Neural cell (in vitro differentiated cells): Measurements from ENCODE around the gene TLN1. TPM values are rescaled to one million over a fixed set of nuclear protein-coding genes. Genes with fewer than 3 reads are reported as not detected.

Source experiments
- H2AFZ ChIP-seq: fragments of 200-600, 300-800 bp; sonication (generic), shearing (Covaris generic); 2 replicates; pipeline ENCODE4 v1.6.0; 2014; ENCODE audit warnings: low read depth, mild to moderate bottlenecking, antibody characterized with exemption, low read length, moderate library complexity
- H3F3A ChIP-seq: fragments of 200-600 bp; shearing (Covaris generic); 2 replicates; pipeline ENCODE4 v1.6.1; 2016; ENCODE audit warnings: mild to moderate bottlenecking, moderate library complexity, mixed read lengths, antibody characterized with exemption, low read length; ENCODE audit not compliant: insufficient read depth, poor library complexity, severe bottlenecking
- H3K27ac ChIP-seq: fragments of 200-600, 300-800 bp; sonication (generic), shearing (Covaris generic); 2 replicates; pipeline ENCODE4 v1.5.1; 2014; ENCODE audit warnings: mild to moderate bottlenecking, low read length, moderate library complexity
- H3K27me3 ChIP-seq: fragments of 300-800, 200-600 bp; sonication (generic), shearing (Covaris generic); 2 replicates; pipeline ENCODE4 v1.6.0; 2014; ENCODE audit warnings: mild to moderate bottlenecking, low read depth, low read length, moderate library complexity; ENCODE audit not compliant: insufficient read depth
- H3K36me3 ChIP-seq: fragments of 300-800, 200-600 bp; sonication (generic), shearing (Covaris generic); 2 replicates; pipeline ENCODE4 v1.5.1; 2014; ENCODE audit warnings: mild to moderate bottlenecking, antibody characterized with exemption, low read length, moderate library complexity; ENCODE audit not compliant: insufficient read depth
- H3K4me2 ChIP-seq: fragments of 300-800, 200-600 bp; sonication (generic), shearing (Covaris generic); 2 replicates; pipeline ENCODE4 v1.6.0; 2014; ENCODE audit warnings: mild to moderate bottlenecking, low read length
- H3K4me3 ChIP-seq: fragments of 300-800, 200-600 bp; sonication (generic), shearing (Covaris generic); 2 replicates; pipeline ENCODE4 v1.5.1; 2014; ENCODE audit warnings: mild to moderate bottlenecking, low read length, moderate library complexity
- H3K79me2 ChIP-seq: fragments of 200-600 bp; shearing (Covaris generic); replicated peaks from 2 replicates; pipeline ENCODE4 v1.6.0; 2014; ENCODE audit warnings: mild to moderate bottlenecking, low read length, moderate library complexity; ENCODE audit not compliant: insufficient read depth
- H3K9ac ChIP-seq: fragments of 300-800, 200-600 bp; sonication (generic), shearing (Covaris generic); 2 replicates; pipeline ENCODE4 v1.6.1; 2016; ENCODE audit warnings: mild to moderate bottlenecking, low read length, mixed read lengths
- H3K9me2 ChIP-seq: fragments of 200-600 bp; shearing (Covaris generic); 2 replicates; pipeline ENCODE4 v1.6.1; 2016; ENCODE audit warnings: mild to moderate bottlenecking, low read length, mixed read lengths; ENCODE audit not compliant: insufficient read depth
- H3K9me3 ChIP-seq: fragments of 200-600, 300-800 bp; sonication (generic), shearing (Covaris generic); 2 replicates; pipeline ENCODE4 v1.6.1; 2016; ENCODE audit warnings: mild to moderate bottlenecking, mixed run types, low read length, moderate library complexity, mixed read lengths
- H4K20me1 ChIP-seq: fragments of 200-600 bp; shearing (Covaris generic); 2 replicates; pipeline ENCODE4 v1.6.1; 2016; ENCODE audit warnings: mild to moderate bottlenecking, mixed run types; ENCODE audit not compliant: insufficient read depth
- CTCF ChIP-seq: fragments of 450-650 bp; IDR thresholded peaks from 2 replicates; pipeline ENCODE4 v1.5.1; 2014; ENCODE audit warnings: antibody characterized with exemption, mild to moderate bottlenecking, moderate library complexity; ENCODE audit not compliant: poor library complexity, severe bottlenecking
- EP300 ChIP-seq: fragments of 450-650 bp; conservative IDR thresholded peaks from 2 replicates; pipeline ENCODE4 v1.6.1; 2014; ENCODE audit warnings: antibody characterized with exemption, mild to moderate bottlenecking, moderate library complexity; ENCODE audit not compliant: poor library complexity, severe bottlenecking
- EZH2 ChIP-seq: fragments of 200-600, 300-800 bp; shearing (Covaris generic), sonication (generic); IDR thresholded peaks from 2 replicates; pipeline ENCODE4 v1.6.1; 2014; ENCODE audit warnings: antibody characterized with exemption, low read length, borderline replicate concordance, mild to moderate bottlenecking; ENCODE audit not compliant: insufficient read depth, poor library complexity, severe bottlenecking
- MXI1 ChIP-seq: fragments of 450-650 bp; conservative IDR thresholded peaks from 2 replicates; pipeline ENCODE4 v1.6.1; 2014; ENCODE audit warnings: antibody characterized with exemption, mild to moderate bottlenecking; ENCODE audit not compliant: poor library complexity, severe bottlenecking
- POLR2AphosphoS5 ChIP-seq: IDR thresholded peaks from 2 replicates; pipeline ENCODE4 v1.6.1; 2012
- RAD21 ChIP-seq: fragments of 450-650 bp; conservative IDR thresholded peaks from 2 replicates; pipeline ENCODE4 v1.6.1; 2014; ENCODE audit warnings: antibody characterized with exemption, mild to moderate bottlenecking, moderate library complexity
- SMC3 ChIP-seq: fragments of 450-650 bp; conservative IDR thresholded peaks from 2 replicates; pipeline ENCODE4 v1.6.1; 2014; ENCODE audit warnings: antibody characterized with exemption, mild to moderate bottlenecking, moderate library complexity; ENCODE audit not compliant: poor library complexity
- TAF1 ChIP-seq: IDR thresholded peaks from 2 replicates; pipeline ENCODE4 v1.6.1; 2012; ENCODE audit warnings: low read depth
- polyA plus RNA-seq: library from polyadenylated mRNA; depleted of rRNA; stranded (reverse); fragments of >200 nt; gene quantifications from 2 replicates; pipeline ENCODE4 v1.2.3, GENCODE V29; 2014
- TF ChIP-seq, protein P1 (sequence below): IDR thresholded peaks from 2 replicates; pipeline ENCODE4 v1.6.1; 2012; ENCODE audit warnings: borderline replicate concordance

TLN1 gene
- polyA plus RNA-seq, 1 donor from 2014 or later: 7.1 TPM

DNA sequence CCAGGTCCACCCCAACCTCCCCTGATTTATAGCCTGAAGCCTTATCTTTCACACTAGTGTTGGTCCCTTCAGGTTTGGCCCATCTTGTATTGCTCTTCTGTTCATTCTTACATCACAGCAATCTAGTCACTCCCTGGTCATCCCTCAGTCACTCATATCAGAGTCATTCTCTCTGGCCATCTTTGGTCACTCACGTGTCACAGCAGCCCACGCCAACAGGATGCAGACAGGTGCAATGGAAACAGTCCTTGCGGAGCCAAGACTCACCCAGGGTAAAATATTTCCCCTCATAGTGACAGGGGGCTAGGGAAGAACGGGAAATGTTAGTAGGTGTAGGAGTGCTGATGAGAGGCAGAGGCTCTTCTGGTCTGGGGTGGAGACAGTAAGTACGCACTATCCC is 21.5 kb upstream of the TLN1 start:
- TF ChIP-seq SMC3: no peak
- no peak for TF ChIP-seq RAD21
- no peak for TF ChIP-seq EP300
- TF ChIP-seq EZH2: no peak
- TF ChIP-seq TAF1: no peak
- TF ChIP-seq CTCF: no peak
- TF ChIP-seq MXI1: no peak
- TF ChIP-seq, protein P1, sequence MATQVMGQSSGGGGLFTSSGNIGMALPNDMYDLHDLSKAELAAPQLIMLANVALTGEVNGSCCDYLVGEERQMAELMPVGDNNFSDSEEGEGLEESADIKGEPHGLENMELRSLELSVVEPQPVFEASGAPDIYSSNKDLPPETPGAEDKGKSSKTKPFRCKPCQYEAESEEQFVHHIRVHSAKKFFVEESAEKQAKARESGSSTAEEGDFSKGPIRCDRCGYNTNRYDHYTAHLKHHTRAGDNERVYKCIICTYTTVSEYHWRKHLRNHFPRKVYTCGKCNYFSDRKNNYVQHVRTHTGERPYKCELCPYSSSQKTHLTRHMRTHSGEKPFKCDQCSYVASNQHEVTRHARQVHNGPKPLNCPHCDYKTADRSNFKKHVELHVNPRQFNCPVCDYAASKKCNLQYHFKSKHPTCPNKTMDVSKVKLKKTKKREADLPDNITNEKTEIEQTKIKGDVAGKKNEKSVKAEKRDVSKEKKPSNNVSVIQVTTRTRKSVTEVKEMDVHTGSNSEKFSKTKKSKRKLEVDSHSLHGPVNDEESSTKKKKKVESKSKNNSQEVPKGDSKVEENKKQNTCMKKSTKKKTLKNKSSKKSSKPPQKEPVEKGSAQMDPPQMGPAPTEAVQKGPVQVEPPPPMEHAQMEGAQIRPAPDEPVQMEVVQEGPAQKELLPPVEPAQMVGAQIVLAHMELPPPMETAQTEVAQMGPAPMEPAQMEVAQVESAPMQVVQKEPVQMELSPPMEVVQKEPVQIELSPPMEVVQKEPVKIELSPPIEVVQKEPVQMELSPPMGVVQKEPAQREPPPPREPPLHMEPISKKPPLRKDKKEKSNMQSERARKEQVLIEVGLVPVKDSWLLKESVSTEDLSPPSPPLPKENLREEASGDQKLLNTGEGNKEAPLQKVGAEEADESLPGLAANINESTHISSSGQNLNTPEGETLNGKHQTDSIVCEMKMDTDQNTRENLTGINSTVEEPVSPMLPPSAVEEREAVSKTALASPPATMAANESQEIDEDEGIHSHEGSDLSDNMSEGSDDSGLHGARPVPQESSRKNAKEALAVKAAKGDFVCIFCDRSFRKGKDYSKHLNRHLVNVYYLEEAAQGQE: no peak
- no peak for TF ChIP-seq POLR2AphosphoS5
- no peaks in the 10 kb centered on the region for H3F3A ChIP-seq
- no peak overlapping the region for H3K9ac ChIP-seq
- no peak overlapping the region for H3K27ac ChIP-seq
- H3K9me3 ChIP-seq: no peaks in the 10 kb centered on the region
- no peak overlapping the region for H2AFZ ChIP-seq
- no peaks in the 10 kb centered on the region for H3K9me2 ChIP-seq
- H3K27me3 ChIP-seq: no peaks in the 10 kb centered on the region
- peaks cover 6% of the 10 kb centered on the region for H3K36me3 ChIP-seq
- no peaks in the 10 kb centered on the region for H4K20me1 ChIP-seq
- H3K79me2 ChIP-seq: peaks cover 5% of the 10 kb centered on the region
- no peak overlapping the region for H3K4me2 ChIP-seq
- H3K4me3 ChIP-seq: no peak overlapping the region

- Histone ChIP-seq H3K27me3 (no peaks in the 10 kb centered on the region), H3K9ac (peak overlapping the region; percentile 88), H3K4me3 (peak overlapping the region; percentile 93), H4K20me1 (no peaks in the 10 kb centered on the region), H3K4me2 (peak overlapping the region; percentile 90), H3F3A (no peaks in the 10 kb centered on the region), H3K36me3 (peaks cover 6% of the 10 kb centered on the region), H3K79me2 (peaks cover 38% of the 10 kb centered on the region), H3K9me3 (no peaks in the 10 kb centered on the region), H2AFZ (peak overlapping the region; percentile 75), H3K27ac (peak overlapping the region; percentile 89), H3K9me2 (no peaks in the 10 kb centered on the region)
- TF ChIP-seq CTCF (no peak), TAF1 (no peak), EP300 (peak; percentile 0)
- TF ChIP-seq, protein P1: no peak
Observed at GRCh38 chr9:35750256-35750531, 18.2 kb upstream of the TLN1 start.
